Adrenal gland (tissue), 12 donors: Measurements from ENCODE around the gene SUFU. TPM values are rescaled to one million over a fixed set of nuclear protein-coding genes. Genes with fewer than 3 reads are reported as not detected.

Experiments used
- DNase-seq, 7 donors: peaks; one replicate each; pipeline ENCODE4 v3.0.0-alpha.2; 2019 to 2020
- H3K27ac ChIP-seq, 5 donors: fragments of 200-600 bp; sonication (generic) in 4 of 5; 1 replicate in 3 of 5; 2 replicates in 2 of 5; pipeline versions ENCODE4 v1.5.1 to v1.8.0; 2016 to 2020; ENCODE audit warnings: mild to moderate bottlenecking in 1 of 5
- H3K27me3 ChIP-seq: fragments of 200-600 bp; 2 replicates; pipeline ENCODE4 v1.8.0; 2021
- H3K36me3 ChIP-seq, 2 donors: fragments of 200-600 bp; replicated peaks in 1 of 2; 1 replicate in 1 of 2; 2 replicates in 1 of 2; pipeline versions ENCODE4 v1.5.1 to v1.8.0; 2018 to 2022
- H3K4me1 ChIP-seq, 2 donors: fragments of 200-600 bp; replicated peaks in 1 of 2; 1 replicate in 1 of 2; 2 replicates in 1 of 2; pipeline versions ENCODE4 v1.5.1 to v1.8.0; 2018 to 2021
- H3K4me3 ChIP-seq, 4 donors: fragments of 200-600 bp; sonication (generic) in 3 of 4; one replicate each; pipeline ENCODE4 v1.5.1; 2016 to 2018
- H3K9me3 ChIP-seq, 3 donors: fragments of 200-600 bp; sonication (generic) in 1 of 3; replicated peaks in 1 of 3; 1 replicate in 2 of 3; 2 replicates in 1 of 3; pipeline versions ENCODE4 v1.5.1 to v1.8.0; 2016 to 2021
- CTCF ChIP-seq, 6 experiments: fragments of 450-650 bp in 4 of 6; fragments of 200-600 bp in 2 of 6; sonication (generic) in 1 of 6; IDR thresholded peaks; 1 replicate in 5 of 6; 2 replicates in 1 of 6; pipeline versions ENCODE4 v1.5.1 to v1.8.0; 2016 to 2021; ENCODE audit warnings: antibody characterized with exemption in 6 of 6, mild to moderate bottlenecking in 2 of 6, moderate library complexity in 1 of 6
- POLR2A ChIP-seq, 2 donors: fragments of 450-650 bp; IDR thresholded peaks; one replicate each; pipeline ENCODE4 v1.6.1; 2017; ENCODE audit warnings: antibody characterized with exemption in 2 of 2, mild to moderate bottlenecking in 2 of 2, moderate library complexity in 1 of 2
- WGBS, 4 donors: extraction: QIAGEN DNeasy Blood & Tissue Kit in 2 of 4; methylation state at CpG; one replicate each; pipeline versions ENCODE4 v1.1.5 to v1.1.7; 2013 to 2017; 5-methylcytosine and 5-hydroxymethylcytosine counted together
- intact Hi-C, 2 donors: fragments of 100-400 bp; cut with DNase I; formaldehyde crosslinking; loops; one replicate each; pipeline versions ENCODE4 v1.14.1 to v1.15.0; 2022 to 2023
- polyA plus RNA-seq, 3 donors: library from polyadenylated mRNA; stranded (reverse); fragments of 200-250 nt in 2 of 3; fragments of 350-450 nt in 1 of 3; fragmentation: Illumina TruSeq in 1 of 3; extraction: RNeasy Lipid Tissue Mini Kit (QIAGEN cat#74804) in 1 of 3; gene quantifications; one replicate each; pipeline ENCODE4 v1.2.3, GENCODE V29; 2013 to 2014
- total RNA-seq, 9 donors: library from RNA; depleted of rRNA in 4 of 9; stranded (reverse); fragments of >200 nt in 4 of 9; fragments of 120-200 nt in 1 of 9; fragmentation: NEBNext Ultra II Directional in 1 of 9; extraction: Animal tissue kit (Norgen Biotek cat#: 25700) in 1 of 9; gene quantifications; one replicate each; pipeline versions ENCODE4 v1.1.0 to v1.2.4, GENCODE V29; 2013 to 2023
- donor health status: healthy with polysubstance abuse.
- donor health status: Bipolar disorder and iron deficiency.
- donor health status: DM: yes; HTN: yes; CAD: no.
- donor health status: DM: no; HTN: no; CAD: no.
- donor health status: DM: no; HTN: no; CAD: no.
- donor health status: DM: yes; HTN: yes; CAD: no.

The SUFU gene
- total and polyA plus RNA-seq, 12 donors: 4.3 to 20.2 (median 11.1) TPM

GRCh38 chr10:102457591-102458150 lies 46.1 kb upstream of the SUFU start:
- intact Hi-C loops: no loop called here
- Histone ChIP-seq H3K4me3 (no peak overlapping the region), H3K27ac (no peak overlapping the region), H3K36me3 (no peaks in the 10 kb centered on the region), H3K27me3 (no peaks in the 10 kb centered on the region), H3K9me3 (no peaks in the 10 kb centered on the region), H3K4me1 (peaks cover 0 to 19% of the 10 kb centered on the region in 2 donors)
- DNase-seq: no peak
- WGBS, 4 donors: 82 to 96% (median 85%) methylated on average over 9 of the region's 9 CpGs
- TF ChIP-seq CTCF (IDR thresholded peaks at IDR 0.05): no peak
- TF ChIP-seq POLR2A (IDR thresholded peaks at IDR 0.05): no peak

GRCh38 chr10:102458656-102459055 lies 45.1 kb upstream of the SUFU start:
- H3K4me3 ChIP-seq: no peak overlapping the region
- H3K4me1 ChIP-seq: peaks cover 0 to 10% of the 10 kb centered on the region in 2 donors
- intact Hi-C loops: no loop called here
- no peak overlapping the region for H3K27ac ChIP-seq
- TF ChIP-seq POLR2A (IDR thresholded peaks at IDR 0.05) (no peak), CTCF (IDR thresholded peaks at IDR 0.05) (no peak)
- WGBS, 4 donors: 70 to 81% (median 74%) methylated on average over 4 of the region's 4 CpGs
- no peaks in the 10 kb centered on the region for H3K9me3 ChIP-seq
- H3K27me3 ChIP-seq: no peaks in the 10 kb centered on the region
- DNase-seq: no peak
- no peaks in the 10 kb centered on the region for H3K36me3 ChIP-seq

- DNase-seq: no peak
- H3K4me1 ChIP-seq: peaks cover 0 to 10% of the 10 kb centered on the region in 2 donors
- 17 to 25% (median 23%) methylated on average over 7 to 8 of the region's 8 CpGs for WGBS, 4 donors
- H3K27ac ChIP-seq: no peak overlapping the region
- no peaks in the 10 kb centered on the region for H3K27me3 ChIP-seq
- peak overlapping the region in 3 of 4 donors; percentile 29 to 58 (median 36) for H3K4me3 ChIP-seq
- H3K36me3 ChIP-seq: no peaks in the 10 kb centered on the region
- TF ChIP-seq POLR2A (IDR thresholded peaks at IDR 0.05) (no peak), CTCF (IDR thresholded peaks at IDR 0.05) (no peak)
- H3K9me3 ChIP-seq: no peaks in the 10 kb centered on the region
- intact Hi-C loops: no loop called here
Measured at GRCh38 chr10:102460836-102461186, 43.0 kb upstream of the SUFU start.

- DNase-seq: peak; percentile 92 to 97 (median 96)
- 2 to 4% (median 3%) methylated on average over 28 to 54 of the region's 54 CpGs for WGBS, 4 donors
Measured at GRCh38 chr10:102461187-102462054, 42.4 kb upstream of the SUFU start.

More at GRCh38 chr10:102461187-102462054, 42.4 kb upstream of the SUFU start:
- TF ChIP-seq POLR2A (IDR thresholded peaks at IDR 0.05): peak; percentile 50 to 55
- no peak for TF ChIP-seq CTCF (IDR thresholded peaks at IDR 0.05)
- intact Hi-C loops: no loop called here
- Histone ChIP-seq H3K4me1 (peaks cover 0 to 10% of the 10 kb centered on the region in 2 donors), H3K36me3 (no peaks in the 10 kb centered on the region), H3K27me3 (no peaks in the 10 kb centered on the region), H3K4me3 (peak overlapping the region in 3 of 4 donors; percentile 29 to 58 (median 57)), H3K27ac (no peak overlapping the region), H3K9me3 (no peaks in the 10 kb centered on the region)
